Measurements from ENCODE around the gene PLD1. TPM values are rescaled to one million over a fixed set of nuclear protein-coding genes. Genes with fewer than 3 reads are reported as not detected.

Gene PLD1
- total RNA-seq, 1 experiment from 2014 or later = 32.5 TPM

DNA sequence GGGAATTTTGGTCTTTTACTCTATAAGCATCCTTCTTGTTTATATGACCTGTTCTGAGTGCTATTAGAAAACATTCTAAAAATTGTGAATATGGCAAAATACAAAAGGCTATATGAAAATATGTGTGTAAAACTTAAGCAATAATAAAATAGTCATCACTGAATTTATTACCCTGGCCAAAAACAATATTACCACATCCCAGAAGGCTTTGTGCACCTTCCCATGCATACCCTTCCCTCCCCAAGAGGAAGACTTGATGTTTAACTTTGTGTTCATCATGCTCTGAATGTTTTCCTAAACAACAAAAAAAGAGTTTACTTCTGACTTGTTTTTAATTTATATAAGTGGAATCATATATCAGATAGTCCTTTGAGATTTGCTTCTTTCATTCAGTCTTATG, 195.0 kb downstream of the PLD1 start:
- no peaks in the 10 kb centered on the region for H3F3A ChIP-seq (ENCODE audit: insufficient read depth, low read depth)
- no peak overlapping the region for H3K4me3 ChIP-seq
- H3K36me3 ChIP-seq (ENCODE audit: low read depth) = 0 out of 2 replicates have a peak, but pooled peaks cover 5% of the 10 kb centered on the region
- H4K20me1 ChIP-seq (ENCODE audit: insufficient read depth) = no peaks in the 10 kb centered on the region
- H3K9me3 ChIP-seq (ENCODE audit: insufficient read depth, low read depth) = no peaks in the 10 kb centered on the region
- no peaks in the 10 kb centered on the region for H3K27me3 ChIP-seq (ENCODE audit: insufficient read depth, low read depth)
- BruUV-seq (replicated peaks) = no TSS peak
- no peak for DNase-seq
- TF ChIP-seq CTCF (conservative IDR thresholded peaks at IDR 0.05) (no peak), EZH2 (IDR thresholded peaks at IDR 0.05; ENCODE audit: low read depth) (no peak)
- no peaks in the 10 kb centered on the region for H3K9me2 ChIP-seq (ENCODE audit: insufficient read depth)
- CTCF ChIA-PET = no interaction called here
- H3K4me2 ChIP-seq = no peak overlapping the region
- no peaks in the 10 kb centered on the region for H3K79me2 ChIP-seq (ENCODE audit: low read depth)
- no peaks in the 10 kb centered on the region; the same call in 1 of the 2 replicates for H3K4me1 ChIP-seq (replicated peaks; ENCODE audit: insufficient read depth)
- H2AFZ ChIP-seq = no peak overlapping the region
- POLR2A ChIA-PET (ENCODE audit: unreplicated experiment) = no interaction called here
- no peak overlapping the region for H3K27ac ChIP-seq
- intact Hi-C loops (cut with micrococcal nuclease; ENCODE audit: unreplicated experiment) = no loop called here

- Histone ChIP-seq H3K9me3 (ENCODE audit: insufficient read depth, low read depth) (no peaks in the 10 kb centered on the region), H3K27me3 (ENCODE audit: insufficient read depth, low read depth) (no peaks in the 10 kb centered on the region), H3K9me2 (ENCODE audit: insufficient read depth) (no peaks in the 10 kb centered on the region), H3K4me3 (no peak overlapping the region), H3F3A (ENCODE audit: insufficient read depth, low read depth) (no peaks in the 10 kb centered on the region), H3K79me2 (ENCODE audit: low read depth) (no peaks in the 10 kb centered on the region), H3K4me2 (no peak overlapping the region), H3K27ac (no peak overlapping the region), H4K20me1 (ENCODE audit: insufficient read depth) (no peaks in the 10 kb centered on the region), H3K36me3 (ENCODE audit: low read depth) (0 out of 2 replicates have a peak, but pooled peaks cover 5% of the 10 kb centered on the region), H3K4me1 (replicated peaks; ENCODE audit: insufficient read depth) (no peaks in the 10 kb centered on the region; the same call in 1 of the 2 replicates), H2AFZ (no peak overlapping the region)
- intact Hi-C loops (cut with micrococcal nuclease; ENCODE audit: unreplicated experiment) = no loop called here
- ChIA-PET CTCF (no interaction called here), POLR2A (ENCODE audit: unreplicated experiment) (interaction anchor here (0.6 kb wide), 1 partner anchor 43 kb away, joined by 8 read pairs; no protein-coding TSS in a partner anchor)
- TF ChIP-seq EZH2 (IDR thresholded peaks at IDR 0.05; ENCODE audit: low read depth) (no peak), CTCF (conservative IDR thresholded peaks at IDR 0.05) (no peak)
- no TSS peak for BruUV-seq (replicated peaks)
- no peak for DNase-seq
Observed at GRCh38 chr3:171614318-171614921, 195.9 kb downstream of the PLD1 start.

DNA sequence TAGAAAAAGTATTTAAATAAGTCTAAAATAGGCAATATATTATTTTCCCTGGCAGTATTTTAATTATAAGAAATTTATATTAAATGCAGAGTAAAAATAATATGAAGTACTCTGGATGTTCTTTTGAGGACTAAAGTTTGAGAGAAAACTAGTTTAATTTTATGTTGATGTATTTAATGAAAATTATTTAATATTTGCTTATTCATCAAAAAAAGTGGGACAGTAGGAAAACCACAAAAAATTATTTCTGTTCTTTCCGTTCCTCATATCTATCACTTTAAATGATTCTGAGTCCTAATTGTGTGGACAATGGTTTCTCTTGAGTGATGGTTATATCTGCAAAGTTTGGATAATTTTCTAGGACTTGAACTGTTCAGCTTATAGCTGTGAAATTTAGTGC, 202.8 kb downstream of the PLD1 start:
- Histone ChIP-seq H3K36me3 (ENCODE audit: low read depth) (no peaks in the 10 kb centered on the region), H3F3A (ENCODE audit: insufficient read depth, low read depth) (no peaks in the 10 kb centered on the region), H3K9me2 (ENCODE audit: insufficient read depth) (no peaks in the 10 kb centered on the region), H3K9me3 (ENCODE audit: insufficient read depth, low read depth) (no peaks in the 10 kb centered on the region), H3K27ac (no peak overlapping the region), H4K20me1 (ENCODE audit: insufficient read depth) (no peaks in the 10 kb centered on the region; the same call in 1 of the 2 replicates), H3K4me2 (no peak overlapping the region), H3K27me3 (ENCODE audit: insufficient read depth, low read depth) (no peaks in the 10 kb centered on the region), H3K4me3 (no peak overlapping the region), H3K4me1 (replicated peaks; ENCODE audit: insufficient read depth) (no peaks in the 10 kb centered on the region), H2AFZ (no peak overlapping the region), H3K79me2 (ENCODE audit: low read depth) (no peaks in the 10 kb centered on the region)
- TF ChIP-seq EZH2 (IDR thresholded peaks at IDR 0.05; ENCODE audit: low read depth) (no peak), CTCF (conservative IDR thresholded peaks at IDR 0.05) (no peak)
- intact Hi-C loops (cut with micrococcal nuclease; ENCODE audit: unreplicated experiment) = no loop called here
- CTCF ChIA-PET = no interaction called here
- no peak for DNase-seq
- no TSS peak for BruUV-seq (replicated peaks)
- POLR2A ChIA-PET (ENCODE audit: unreplicated experiment) = no interaction called here

Measured in PC-9 (cell line).